ENCODE measurements around the gene MAGI2.

MAGI2 gene

GRCh38 chr7:78684201-78684600 lies 769.3 kb downstream of the MAGI2 start:
- TF ChIP-seq, protein P1, sequence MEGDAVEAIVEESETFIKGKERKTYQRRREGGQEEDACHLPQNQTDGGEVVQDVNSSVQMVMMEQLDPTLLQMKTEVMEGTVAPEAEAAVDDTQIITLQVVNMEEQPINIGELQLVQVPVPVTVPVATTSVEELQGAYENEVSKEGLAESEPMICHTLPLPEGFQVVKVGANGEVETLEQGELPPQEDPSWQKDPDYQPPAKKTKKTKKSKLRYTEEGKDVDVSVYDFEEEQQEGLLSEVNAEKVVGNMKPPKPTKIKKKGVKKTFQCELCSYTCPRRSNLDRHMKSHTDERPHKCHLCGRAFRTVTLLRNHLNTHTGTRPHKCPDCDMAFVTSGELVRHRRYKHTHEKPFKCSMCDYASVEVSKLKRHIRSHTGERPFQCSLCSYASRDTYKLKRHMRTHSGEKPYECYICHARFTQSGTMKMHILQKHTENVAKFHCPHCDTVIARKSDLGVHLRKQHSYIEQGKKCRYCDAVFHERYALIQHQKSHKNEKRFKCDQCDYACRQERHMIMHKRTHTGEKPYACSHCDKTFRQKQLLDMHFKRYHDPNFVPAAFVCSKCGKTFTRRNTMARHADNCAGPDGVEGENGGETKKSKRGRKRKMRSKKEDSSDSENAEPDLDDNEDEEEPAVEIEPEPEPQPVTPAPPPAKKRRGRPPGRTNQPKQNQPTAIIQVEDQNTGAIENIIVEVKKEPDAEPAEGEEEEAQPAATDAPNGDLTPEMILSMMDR (IDR thresholded peaks at IDR 0.05; ENCODE audit: low read depth, low read length, missing control alignments) = no peak
- DNase-seq (ENCODE audit: extremely low read depth, low read depth) = no peak
- no peak overlapping the region for H3K4me3 ChIP-seq (replicated peaks; ENCODE audit: low read depth, low read length)

DNA sequence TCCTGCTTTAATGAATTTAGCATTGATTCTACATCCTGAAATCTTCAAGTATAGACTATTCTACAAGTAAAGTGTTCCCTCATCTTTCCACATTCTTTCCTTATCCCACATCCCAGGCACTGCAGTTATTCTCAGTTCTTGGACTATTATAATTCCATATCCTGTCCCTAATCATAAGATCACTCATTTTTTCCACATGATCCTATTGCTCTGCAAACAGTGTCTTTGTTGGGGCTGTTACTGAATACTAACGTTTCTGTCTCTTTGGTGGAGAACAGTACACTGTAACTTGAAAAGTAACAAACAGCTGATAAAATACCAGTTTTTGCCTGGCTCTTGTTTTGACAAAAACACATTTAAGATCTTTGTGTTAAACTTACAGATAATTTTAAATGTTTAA lies 769.9 kb downstream of the MAGI2 start:
- no peak overlapping the region for H3K4me3 ChIP-seq (replicated peaks; ENCODE audit: low read depth, low read length)
- DNase-seq (ENCODE audit: extremely low read depth, low read depth) = no peak
- TF ChIP-seq, protein P1 (IDR thresholded peaks at IDR 0.05; ENCODE audit: low read depth, low read length, missing control alignments) = no peak

DNA sequence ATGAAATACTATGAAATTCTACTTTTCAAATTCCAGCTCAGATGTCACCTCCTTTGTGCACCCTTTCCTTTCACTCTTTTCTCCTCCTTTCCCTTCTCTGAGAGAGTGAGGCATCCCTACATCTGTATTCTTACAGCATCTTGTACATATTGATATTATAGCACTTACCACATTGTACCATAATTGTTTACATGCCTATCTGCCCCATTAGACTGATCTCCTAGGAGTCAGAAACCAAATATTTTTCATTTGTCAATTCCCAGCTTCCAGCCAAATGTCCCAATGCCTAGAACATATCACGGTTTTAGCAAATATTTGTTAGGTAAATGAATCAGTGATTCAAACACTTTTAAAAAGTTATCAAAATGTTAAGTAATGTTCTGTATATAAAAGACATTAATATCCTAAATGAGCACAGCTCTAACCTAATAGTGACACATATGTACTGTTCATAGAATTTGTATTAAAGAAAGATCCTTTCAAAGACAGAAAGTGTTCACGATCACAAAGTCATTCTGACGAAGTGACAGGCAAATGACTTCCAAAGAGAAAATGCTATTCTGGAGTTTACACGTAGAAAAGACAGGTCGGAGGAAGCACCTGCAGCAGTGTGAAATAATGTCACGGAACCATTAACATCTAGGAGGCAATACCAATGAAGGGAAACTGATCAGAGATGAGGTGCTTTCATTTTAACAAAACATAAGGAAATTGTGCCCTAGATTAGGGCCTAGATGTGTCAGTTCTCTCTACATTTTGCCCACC lies 774.2 kb downstream of the MAGI2 start:
- TF ChIP-seq, protein P1 (IDR thresholded peaks at IDR 0.05; ENCODE audit: low read depth, low read length, missing control alignments) = no peak
- no peak overlapping the region for H3K4me3 ChIP-seq (replicated peaks; ENCODE audit: low read depth, low read length)
- no peak for DNase-seq (ENCODE audit: extremely low read depth, low read depth)

DNA sequence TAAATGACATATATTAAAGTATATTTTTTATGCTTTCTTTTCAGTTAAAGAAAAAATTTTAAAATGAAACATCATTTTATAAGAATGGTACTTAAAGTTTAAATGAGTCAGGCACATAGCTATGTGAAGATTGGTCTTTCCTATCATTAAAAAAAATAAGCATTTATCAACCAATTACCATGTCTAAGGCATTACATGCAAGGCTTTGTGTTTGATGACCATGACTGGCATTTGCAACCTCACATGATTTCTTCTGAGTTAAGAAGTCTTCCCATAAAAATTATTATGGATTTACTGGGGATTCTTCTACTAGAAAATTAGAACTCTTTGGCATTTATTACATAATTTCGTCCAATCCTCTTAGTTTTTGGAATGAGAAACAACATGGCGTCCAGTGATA lies 776.1 kb downstream of the MAGI2 start:
- no peak overlapping the region for H3K4me3 ChIP-seq (replicated peaks; ENCODE audit: low read depth, low read length)
- DNase-seq (ENCODE audit: extremely low read depth, low read depth) = no peak
- TF ChIP-seq, protein P1 (IDR thresholded peaks at IDR 0.05; ENCODE audit: low read depth, low read length, missing control alignments) = no peak

DNA sequence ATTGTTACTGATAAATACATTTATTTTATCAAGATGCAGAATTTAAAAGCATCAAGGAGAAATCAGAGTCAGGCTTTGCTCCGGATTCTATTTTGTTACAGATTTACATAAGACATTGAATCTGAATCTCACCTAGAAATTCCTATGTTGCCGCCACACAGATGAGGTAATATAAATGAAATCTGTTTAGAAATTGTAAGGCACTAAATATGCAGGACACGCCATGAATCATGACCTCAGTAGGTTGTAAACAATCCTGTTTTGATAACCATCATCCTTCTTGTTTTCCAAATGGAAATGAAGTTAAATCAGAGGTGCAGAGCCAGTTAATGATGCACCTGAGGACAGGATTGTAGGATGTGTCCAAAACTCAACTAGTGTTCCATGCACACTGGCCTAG lies 778.0 kb downstream of the MAGI2 start:
- TF ChIP-seq, protein P1 (IDR thresholded peaks at IDR 0.05; ENCODE audit: low read depth, low read length, missing control alignments) = no peak
- DNase-seq (ENCODE audit: extremely low read depth, low read depth) = no peak
- H3K4me3 ChIP-seq (replicated peaks; ENCODE audit: low read depth, low read length) = no peak overlapping the region

DNA sequence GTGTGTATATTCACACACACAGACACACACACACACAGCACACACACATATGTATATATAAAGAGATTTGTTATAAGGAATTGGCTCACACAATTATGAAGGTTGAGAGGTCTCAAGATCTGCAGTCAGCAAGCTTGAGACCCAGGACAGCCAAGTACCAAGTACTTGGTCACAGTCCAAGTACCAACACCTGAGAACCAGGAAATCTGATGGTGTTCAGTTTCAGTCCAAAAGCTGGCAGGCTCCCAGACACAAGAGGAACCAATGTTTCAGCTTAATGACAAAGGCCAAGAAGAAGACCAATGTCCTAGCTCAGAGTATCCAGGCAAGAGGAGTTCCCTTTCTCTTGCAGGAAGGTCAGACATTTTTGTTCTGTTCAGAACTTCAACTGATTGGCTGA lies 780.2 kb downstream of the MAGI2 start:
- DNase-seq (ENCODE audit: extremely low read depth, low read depth) = no peak
- TF ChIP-seq, protein P1 (IDR thresholded peaks at IDR 0.05; ENCODE audit: low read depth, low read length, missing control alignments) = no peak
- H3K4me3 ChIP-seq (replicated peaks; ENCODE audit: low read depth, low read length) = no peak overlapping the region

DNA sequence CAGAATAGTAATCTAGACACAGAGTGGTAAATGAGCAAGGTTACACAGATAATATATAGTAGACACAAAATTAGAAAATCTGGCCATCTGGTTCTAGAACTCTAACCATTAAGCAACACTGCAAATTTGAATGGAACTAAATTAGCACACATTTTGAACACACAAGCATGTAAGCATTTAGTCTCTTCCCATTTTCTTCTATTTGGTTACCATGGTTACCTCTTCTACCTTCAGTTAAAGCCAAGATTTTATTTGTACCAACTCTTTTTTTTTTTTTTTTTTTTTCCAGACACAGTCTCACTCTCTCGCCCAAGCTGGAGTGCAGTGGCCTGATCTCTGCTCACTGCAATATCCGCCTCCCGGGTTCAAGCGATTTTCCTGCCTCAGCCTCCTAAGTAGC lies 790.5 kb downstream of the MAGI2 start:
- TF ChIP-seq, protein P1 (IDR thresholded peaks at IDR 0.05; ENCODE audit: low read depth, low read length, missing control alignments) = no peak

More for the DNA sequence above, 790.5 kb downstream of the MAGI2 start:
- DNase-seq (ENCODE audit: extremely low read depth, low read depth) = no peak
- no peak overlapping the region for H3K4me3 ChIP-seq (replicated peaks; ENCODE audit: low read depth, low read length)

All from HFF-Myc (cell line).